ENCODE data around the gene MRRF.
A peak's percentile ranks its signal among the peaks of the same experiment; 100 is the strongest.
"Not testable (repeated sequence)": the region's sequence is repeated elsewhere in the genome, so short reads cannot be mapped to it uniquely, and the experiment has no call there.

MRRF gene

DNA sequence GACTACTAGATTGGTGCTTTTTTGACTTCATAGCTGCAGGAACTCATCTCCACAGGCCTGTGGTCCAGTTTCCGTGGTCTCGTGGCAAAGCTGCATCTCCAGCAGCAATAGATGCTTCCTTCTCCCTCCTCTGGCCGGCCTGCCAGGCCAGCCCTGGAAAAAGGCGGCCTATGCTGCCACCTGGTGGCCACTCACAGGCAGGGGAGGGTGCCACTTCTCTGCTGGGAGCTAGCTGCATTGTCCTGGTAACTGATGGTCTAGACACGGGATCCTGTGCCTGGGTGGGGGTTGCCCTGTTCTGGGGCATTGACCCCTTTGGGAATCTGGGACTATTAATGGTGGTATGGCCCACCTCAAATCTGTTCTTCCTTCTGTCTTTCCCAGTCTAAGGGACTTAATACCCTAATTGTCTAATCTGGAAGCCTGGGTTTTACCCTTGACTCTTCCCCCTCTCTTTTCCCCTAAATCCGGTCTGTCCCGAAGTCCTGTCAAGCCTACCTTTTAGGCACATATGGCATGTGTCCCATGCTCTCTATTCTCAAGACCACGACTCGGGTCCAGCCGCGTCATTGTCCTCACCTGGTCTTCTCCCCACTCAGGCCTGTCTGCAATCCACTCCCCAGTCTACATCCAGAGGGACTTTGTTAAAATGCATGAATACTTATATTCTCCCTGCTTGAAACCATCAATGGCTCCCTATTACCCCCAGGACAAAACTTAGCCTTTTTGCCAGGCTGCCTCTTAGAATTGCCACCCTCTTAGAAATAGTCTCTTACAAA lies 86.1 kb downstream of the MRRF start:
- Histone ChIP-seq H3K27me3 (ENCODE audit: insufficient read depth, low read depth, severe bottlenecking) (peaks cover 14% of the 10 kb centered on the region), H3K4me3 (ENCODE audit: low read depth, low read length) (no peak overlapping the region), H3K36me3 (no peaks in the 10 kb centered on the region), H3K9me3 (ENCODE audit: severe bottlenecking) (peaks cover 12% of the 10 kb centered on the region), H3K27ac (no peak overlapping the region)
- TF ChIP-seq, protein P1, sequence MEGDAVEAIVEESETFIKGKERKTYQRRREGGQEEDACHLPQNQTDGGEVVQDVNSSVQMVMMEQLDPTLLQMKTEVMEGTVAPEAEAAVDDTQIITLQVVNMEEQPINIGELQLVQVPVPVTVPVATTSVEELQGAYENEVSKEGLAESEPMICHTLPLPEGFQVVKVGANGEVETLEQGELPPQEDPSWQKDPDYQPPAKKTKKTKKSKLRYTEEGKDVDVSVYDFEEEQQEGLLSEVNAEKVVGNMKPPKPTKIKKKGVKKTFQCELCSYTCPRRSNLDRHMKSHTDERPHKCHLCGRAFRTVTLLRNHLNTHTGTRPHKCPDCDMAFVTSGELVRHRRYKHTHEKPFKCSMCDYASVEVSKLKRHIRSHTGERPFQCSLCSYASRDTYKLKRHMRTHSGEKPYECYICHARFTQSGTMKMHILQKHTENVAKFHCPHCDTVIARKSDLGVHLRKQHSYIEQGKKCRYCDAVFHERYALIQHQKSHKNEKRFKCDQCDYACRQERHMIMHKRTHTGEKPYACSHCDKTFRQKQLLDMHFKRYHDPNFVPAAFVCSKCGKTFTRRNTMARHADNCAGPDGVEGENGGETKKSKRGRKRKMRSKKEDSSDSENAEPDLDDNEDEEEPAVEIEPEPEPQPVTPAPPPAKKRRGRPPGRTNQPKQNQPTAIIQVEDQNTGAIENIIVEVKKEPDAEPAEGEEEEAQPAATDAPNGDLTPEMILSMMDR (IDR thresholded peaks at IDR 0.05; ENCODE audit: low read depth, low read length) = peak; percentile 96
- DNase-seq = peak; percentile 82

DNA sequence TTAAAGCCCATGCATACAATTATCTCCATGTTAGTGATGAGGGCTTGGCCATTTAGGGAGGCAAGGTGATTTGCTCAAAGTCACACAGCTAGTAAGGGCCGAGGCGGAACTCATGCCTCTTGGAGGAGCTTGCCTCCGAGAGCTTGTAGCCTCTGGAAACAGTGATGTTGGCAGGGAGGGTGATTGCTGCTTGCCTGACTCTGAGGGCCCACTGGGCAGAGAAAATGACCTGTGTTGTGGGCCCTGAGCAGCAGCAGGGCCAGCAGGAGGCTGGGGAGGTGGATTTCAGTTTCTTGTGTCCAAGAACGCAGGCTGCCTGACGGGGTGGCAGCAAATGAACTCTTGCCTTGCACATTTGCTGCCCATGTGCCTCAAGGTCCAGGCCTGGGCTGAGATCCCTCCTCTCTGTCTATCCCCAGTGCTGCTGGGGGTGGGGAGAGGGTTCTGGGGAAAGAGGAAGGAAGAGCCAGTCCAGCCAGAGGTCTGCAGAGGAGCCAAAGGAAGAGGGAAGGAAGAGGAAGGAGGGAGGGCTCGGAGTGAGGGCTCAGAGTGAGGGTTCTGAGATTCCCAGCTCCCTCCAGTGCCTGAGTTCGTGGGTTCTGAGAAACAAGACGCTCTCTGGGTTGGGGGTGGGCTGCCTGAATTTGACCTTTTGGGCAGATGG lies 90.0 kb downstream of the MRRF start:
- H3K27me3 ChIP-seq (ENCODE audit: insufficient read depth, low read depth, severe bottlenecking) = peaks cover 7% of the 10 kb centered on the region
- H3K27ac ChIP-seq = no peak overlapping the region
- peaks cover 12% of the 10 kb centered on the region for H3K9me3 ChIP-seq (ENCODE audit: severe bottlenecking)
- H3K4me3 ChIP-seq (ENCODE audit: low read depth, low read length) = no peak overlapping the region
- H3K36me3 ChIP-seq = no peaks in the 10 kb centered on the region
- no peak for DNase-seq
- TF ChIP-seq, protein P1 (IDR thresholded peaks at IDR 0.05; ENCODE audit: low read depth, low read length) = no peak

DNA sequence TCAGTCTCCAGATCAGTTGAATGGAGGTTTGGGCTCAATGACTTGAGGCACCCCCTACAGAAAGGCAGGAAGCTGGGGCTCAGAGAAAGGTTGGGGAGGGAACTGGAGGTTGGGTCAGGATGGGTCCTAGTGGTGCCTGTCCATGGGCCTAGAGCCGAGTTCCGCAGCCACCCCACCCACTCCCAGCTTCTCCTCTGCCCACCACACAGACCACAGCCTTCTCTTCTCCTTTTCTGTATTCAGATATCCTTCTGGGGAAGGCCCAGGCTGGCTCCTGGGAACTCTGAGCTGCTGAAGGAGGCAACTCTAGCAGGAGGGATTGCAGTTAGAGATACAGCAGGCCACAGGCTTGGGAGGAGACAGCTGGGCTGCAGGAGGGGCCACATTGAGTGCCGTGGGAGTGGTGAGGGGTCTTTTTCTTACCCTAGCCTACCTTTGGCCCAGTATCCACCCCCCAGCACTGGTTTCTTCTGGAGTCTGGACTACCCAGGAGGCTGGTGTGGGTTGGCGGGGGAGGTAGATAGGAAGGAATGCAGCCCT lies 90.7 kb downstream of the MRRF start:
- DNase-seq = no peak
- TF ChIP-seq, protein P1 (IDR thresholded peaks at IDR 0.05; ENCODE audit: low read depth, low read length) = no peak
- Histone ChIP-seq H3K9me3 (ENCODE audit: severe bottlenecking) (peaks cover 12% of the 10 kb centered on the region), H3K27ac (no peak overlapping the region), H3K27me3 (ENCODE audit: insufficient read depth, low read depth, severe bottlenecking) (no peaks in the 10 kb centered on the region), H3K4me3 (ENCODE audit: low read depth, low read length) (no peak overlapping the region), H3K36me3 (no peaks in the 10 kb centered on the region)

- Histone ChIP-seq H3K27me3 (ENCODE audit: insufficient read depth, low read depth, severe bottlenecking) (no peaks in the 10 kb centered on the region), H3K4me3 (ENCODE audit: low read depth, low read length) (no peak overlapping the region), H3K9me3 (ENCODE audit: severe bottlenecking) (peaks cover 12% of the 10 kb centered on the region), H3K27ac (no peak overlapping the region), H3K36me3 (no peaks in the 10 kb centered on the region)
- TF ChIP-seq, protein P1 (IDR thresholded peaks at IDR 0.05; ENCODE audit: low read depth, low read length) = peak; percentile 72
- DNase-seq = peak; percentile 65
Measured at GRCh38 chr9:122356627-122357026, 91.9 kb downstream of the MRRF start.

- no peaks in the 10 kb centered on the region for H3K36me3 ChIP-seq
- TF ChIP-seq, protein P1 (IDR thresholded peaks at IDR 0.05; ENCODE audit: low read depth, low read length) = no peak
- DNase-seq = no peak
Measured at GRCh38 chr9:122360891-122361290, 96.2 kb downstream of the MRRF start.

GRCh38 chr9:122363131-122363530 lies 98.4 kb downstream of the MRRF start:
- H3K36me3 ChIP-seq; H3K27ac ChIP-seq; H3K9me3 ChIP-seq (ENCODE audit: severe bottlenecking); H3K4me3 ChIP-seq (ENCODE audit: low read depth, low read length); H3K27me3 ChIP-seq (ENCODE audit: insufficient read depth, low read depth, severe bottlenecking); DNase-seq: not testable (repeated sequence)

More at GRCh38 chr9:122360891-122361290, 96.2 kb downstream of the MRRF start:
- Histone ChIP-seq H3K27ac (no peak overlapping the region), H3K9me3 (ENCODE audit: severe bottlenecking) (no peaks in the 10 kb centered on the region), H3K4me3 (ENCODE audit: low read depth, low read length) (no peak overlapping the region), H3K27me3 (ENCODE audit: insufficient read depth, low read depth, severe bottlenecking) (no peaks in the 10 kb centered on the region)

Measured in WERI-Rb-1 (cell line).